ENCODE measurements around the gene RBPJL. TPM values are rescaled to one million over a fixed set of nuclear protein-coding genes. Genes with fewer than 3 reads are reported as not detected.

Gene RBPJL
- polyA plus RNA-seq, 1 donor, result not detected

- no peak for DNase-seq (ENCODE audit: low read depth)
Measured at GRCh38 chr20:45316150-45317080, 9.8 kb downstream of the RBPJL start.

GRCh38 chr20:45317826-45318225 lies 11.2 kb downstream of the RBPJL start:
- no peak for DNase-seq (ENCODE audit: low read depth)

GRCh38 chr20:45318386-45318939 lies 11.8 kb downstream of the RBPJL start:
- DNase-seq (ENCODE audit: low read depth), result no peak

GRCh38 chr20:45318948-45319347 lies 12.3 kb downstream of the RBPJL start:
- no peak for DNase-seq (ENCODE audit: low read depth)

- no peak for DNase-seq (ENCODE audit: low read depth)
Measured at GRCh38 chr20:45320948-45321595, 14.4 kb downstream of the RBPJL start.

- DNase-seq (ENCODE audit: low read depth), result peak; percentile 22
Measured at GRCh38 chr20:45322952-45323383, 16.3 kb downstream of the RBPJL start.

- DNase-seq (ENCODE audit: low read depth), result no peak
Measured at GRCh38 chr20:45323731-45324130, 17.1 kb downstream of the RBPJL start.

GRCh38 chr20:45325371-45325770 lies 18.7 kb downstream of the RBPJL start:
- no peak for DNase-seq (ENCODE audit: low read depth)

- no peak for DNase-seq (ENCODE audit: low read depth)
Measured at GRCh38 chr20:45328451-45328850, 21.8 kb downstream of the RBPJL start.

GRCh38 chr20:45329497-45330319 lies 23.1 kb downstream of the RBPJL start:
- no peak for DNase-seq (ENCODE audit: low read depth)

GRCh38 chr20:45330476-45330875 lies 23.8 kb downstream of the RBPJL start:
- no peak for DNase-seq (ENCODE audit: low read depth)

- no peak for DNase-seq (ENCODE audit: low read depth)
Measured at GRCh38 chr20:45336530-45337366, 30.1 kb downstream of the RBPJL start.

- DNase-seq (ENCODE audit: low read depth), result no peak
Measured at GRCh38 chr20:45337367-45338120, 30.9 kb downstream of the RBPJL start.

- DNase-seq (ENCODE audit: low read depth), result no peak
Measured at GRCh38 chr20:45338121-45339030, 31.7 kb downstream of the RBPJL start.

GRCh38 chr20:45339084-45339483 lies 32.4 kb downstream of the RBPJL start:
- DNase-seq (ENCODE audit: low read depth), result no peak

- DNase-seq (ENCODE audit: low read depth), result no peak
Measured at GRCh38 chr20:45339799-45340198, 33.2 kb downstream of the RBPJL start.

- DNase-seq (ENCODE audit: low read depth), result no peak
Measured at GRCh38 chr20:45340236-45340847, 33.7 kb downstream of the RBPJL start.

- no peak for DNase-seq (ENCODE audit: low read depth)
Measured at GRCh38 chr20:45340951-45341350, 34.3 kb downstream of the RBPJL start.

- DNase-seq (ENCODE audit: low read depth), result no peak
Measured at GRCh38 chr20:45341579-45341938, 34.9 kb downstream of the RBPJL start.

Measured in forelimb muscle (tissue), 1 donor.